Ovary (tissue), 9 donors: ENCODE data around the gene NECTIN2. TPM values are rescaled to one million over a fixed set of nuclear protein-coding genes. Genes with fewer than 3 reads are reported as not detected.
A peak's percentile ranks its signal among the peaks of the same experiment; 100 is the strongest.

Experiments
- DNase-seq, 5 donors: peaks; one replicate each; pipeline ENCODE4 v3.0.0-alpha.2; 2019 to 2020
- H3K27ac ChIP-seq, 2 donors: fragments of 200-600 bp; one replicate each; pipeline versions ENCODE4 v1.5.1 to v1.8.0; 2019 to 2022
- H3K27me3 ChIP-seq: fragments of 200-600 bp; one replicate; pipeline ENCODE4 v1.8.0; 2022
- H3K36me3 ChIP-seq: fragments of 200-600 bp; sonication (generic); one replicate; pipeline ENCODE4 v1.5.1; 2019
- H3K4me1 ChIP-seq: one replicate; pipeline ENCODE4 v1.8.1; 2013; ENCODE audit warnings: mild to moderate bottlenecking, moderate library complexity; ENCODE audit not compliant: insufficient read depth
- H3K4me3 ChIP-seq: fragments of 200-600 bp; sonication (generic); one replicate; pipeline ENCODE4 v1.5.1; 2017
- H3K9me3 ChIP-seq, 2 donors: fragments of 200-600 bp in 1 of 2; sonication (generic) in 1 of 2; one replicate each; pipeline versions ENCODE4 v1.5.1 to v1.8.1; 2013 to 2019; ENCODE audit warnings: mild to moderate bottlenecking in 1 of 2, moderate library complexity in 1 of 2
- EP300 ChIP-seq: sonication (generic); formaldehyde crosslinking; IDR thresholded peaks from one replicate; pipeline ENCODE4 v1.6.1; 2017; ENCODE audit warnings: antibody characterized with exemption
- POLR2A ChIP-seq: fragments of 450-650 bp; IDR thresholded peaks from one replicate; pipeline ENCODE4 v1.6.1; 2017; ENCODE audit warnings: antibody characterized with exemption, mild to moderate bottlenecking, moderate library complexity
- WGBS, 3 donors: extraction: QIAGEN DNeasy Blood & Tissue Kit in 1 of 3; methylation state at CpG; one replicate each; pipeline versions ENCODE4 v1.1.5 to v1.1.7; 2013 to 2017; 5-methylcytosine and 5-hydroxymethylcytosine counted together
- intact Hi-C, 4 donors: fragments of 100-400 bp; cut with DNase I; formaldehyde crosslinking; loops; one replicate each; pipeline versions ENCODE4 v1.11.0 to v1.15.1; 2022 to 2023
- polyA plus RNA-seq, 2 donors: library from polyadenylated mRNA; stranded (reverse); fragments of 200-250 nt in 1 of 2; fragments of 350-450 nt in 1 of 2; fragmentation: Illumina TruSeq in 1 of 2; extraction: RNeasy Lipid Tissue Mini Kit (QIAGEN cat#74804) in 1 of 2; gene quantifications; one replicate each; pipeline ENCODE4 v1.2.3, GENCODE V29; 2013 to 2014
- total RNA-seq, 7 donors: library from RNA; depleted of rRNA in 2 of 7; stranded (reverse); fragments of >200 nt in 2 of 7; fragmentation: NEBNext Ultra II Directional in 3 of 7; extraction: Animal tissue kit (Norgen Biotek cat#: 25700) in 3 of 7; gene quantifications; one replicate each; pipeline versions ENCODE4 v1.1.0 to v1.2.4, GENCODE V29; 2016 to 2023
- TF ChIP-seq, protein P1 (sequence below), 3 donors: fragments of 450-650 bp in 2 of 3; fragments of 200-600 bp in 1 of 3; IDR thresholded peaks; one replicate each; pipeline versions ENCODE4 v1.5.1 to v1.8.0; 2016 to 2022; ENCODE audit warnings: antibody characterized with exemption in 3 of 3, mild to moderate bottlenecking in 1 of 3
- donor health status: DM: no; HTN: no; CAD: no; lungs with moderate emphysema.
- donor health status: DM: no; HTN: no; CAD: no.
- donor health status: Bipolar disorder and iron deficiency.
- donor health status: DM: yes; HTN: yes; CAD: no.
- donor health status: DM: no; HTN: no; CAD: no.
- donor health status: DM: yes; HTN: yes; CAD: no.

Gene NECTIN2
- total and polyA plus RNA-seq, 9 donors: 37.8 to 185 (median 71.8) TPM

DNA sequence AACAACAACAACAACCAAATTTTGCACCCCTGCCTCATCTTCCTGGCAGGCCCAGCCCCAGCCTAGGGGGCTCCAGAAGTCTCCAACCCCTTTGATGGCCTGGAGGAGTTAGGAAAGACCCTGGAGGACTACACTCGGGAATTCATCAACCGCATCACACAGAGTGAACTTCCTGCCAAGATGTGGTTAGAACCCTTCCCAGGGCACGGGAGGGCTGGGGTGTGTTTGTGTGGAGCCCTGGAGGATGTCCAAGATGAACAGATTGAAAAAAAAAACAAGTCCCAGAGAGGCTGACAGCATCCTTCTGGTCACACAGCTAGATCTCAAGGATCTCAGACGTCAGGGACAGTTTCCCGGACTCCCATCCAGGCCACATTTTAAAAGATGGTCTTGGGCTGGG, 81.6 kb downstream of the NECTIN2 start:
- no peak overlapping the region for H3K4me3 ChIP-seq
- intact Hi-C loops: no loop called here
- H3K4me1 ChIP-seq: peaks cover 14% of the 10 kb centered on the region
- H3K27me3 ChIP-seq: no peaks in the 10 kb centered on the region
- WGBS, 3 donors: 24 to 34% (median 27%) methylated on average over 5 of the region's 5 CpGs
- H3K9me3 ChIP-seq: no peaks in the 10 kb centered on the region
- TF ChIP-seq EP300: no peak
- no peak for TF ChIP-seq POLR2A
- TF ChIP-seq, protein P1, sequence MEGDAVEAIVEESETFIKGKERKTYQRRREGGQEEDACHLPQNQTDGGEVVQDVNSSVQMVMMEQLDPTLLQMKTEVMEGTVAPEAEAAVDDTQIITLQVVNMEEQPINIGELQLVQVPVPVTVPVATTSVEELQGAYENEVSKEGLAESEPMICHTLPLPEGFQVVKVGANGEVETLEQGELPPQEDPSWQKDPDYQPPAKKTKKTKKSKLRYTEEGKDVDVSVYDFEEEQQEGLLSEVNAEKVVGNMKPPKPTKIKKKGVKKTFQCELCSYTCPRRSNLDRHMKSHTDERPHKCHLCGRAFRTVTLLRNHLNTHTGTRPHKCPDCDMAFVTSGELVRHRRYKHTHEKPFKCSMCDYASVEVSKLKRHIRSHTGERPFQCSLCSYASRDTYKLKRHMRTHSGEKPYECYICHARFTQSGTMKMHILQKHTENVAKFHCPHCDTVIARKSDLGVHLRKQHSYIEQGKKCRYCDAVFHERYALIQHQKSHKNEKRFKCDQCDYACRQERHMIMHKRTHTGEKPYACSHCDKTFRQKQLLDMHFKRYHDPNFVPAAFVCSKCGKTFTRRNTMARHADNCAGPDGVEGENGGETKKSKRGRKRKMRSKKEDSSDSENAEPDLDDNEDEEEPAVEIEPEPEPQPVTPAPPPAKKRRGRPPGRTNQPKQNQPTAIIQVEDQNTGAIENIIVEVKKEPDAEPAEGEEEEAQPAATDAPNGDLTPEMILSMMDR (IDR thresholded peaks at IDR 0.05): no peak
- H3K36me3 ChIP-seq: no peaks in the 10 kb centered on the region
- H3K27ac ChIP-seq: peak overlapping the region in 1 of 2 donors; percentile 5
- no peak for DNase-seq

DNA sequence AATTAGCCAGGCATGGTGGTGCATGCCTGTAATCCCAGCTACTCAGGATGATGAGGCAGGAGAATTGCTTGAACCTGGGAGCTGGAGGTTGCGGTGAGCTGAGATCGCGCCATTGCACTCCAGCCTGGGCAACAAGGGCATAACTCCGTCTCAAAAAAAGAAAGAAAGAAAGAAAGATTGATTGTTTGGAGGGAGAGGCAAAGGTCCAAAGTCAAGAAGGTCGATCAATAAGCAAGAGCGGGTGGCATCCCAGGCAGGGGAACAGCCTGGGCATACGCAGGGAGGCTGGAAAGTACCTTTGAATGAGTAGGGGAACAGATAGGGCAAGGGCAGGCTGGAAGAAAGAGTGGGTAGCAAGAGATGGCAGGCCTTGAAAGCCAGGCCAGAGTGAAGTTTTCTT, 84.0 kb downstream of the NECTIN2 start:
- Histone ChIP-seq H3K9me3 (no peaks in the 10 kb centered on the region), H3K27ac (no peak overlapping the region), H3K27me3 (no peaks in the 10 kb centered on the region), H3K4me3 (no peak overlapping the region), H3K4me1 (peaks cover 9% of the 10 kb centered on the region), H3K36me3 (no peaks in the 10 kb centered on the region)
- TF ChIP-seq, protein P1 (IDR thresholded peaks at IDR 0.05): no peak
- no peak for TF ChIP-seq POLR2A
- no peak for TF ChIP-seq EP300
- intact Hi-C loops: no loop called here
- no peak for DNase-seq
- 90 to 91% (median 90%) methylated on average over 7 of the region's 7 CpGs for WGBS, 3 donors

DNA sequence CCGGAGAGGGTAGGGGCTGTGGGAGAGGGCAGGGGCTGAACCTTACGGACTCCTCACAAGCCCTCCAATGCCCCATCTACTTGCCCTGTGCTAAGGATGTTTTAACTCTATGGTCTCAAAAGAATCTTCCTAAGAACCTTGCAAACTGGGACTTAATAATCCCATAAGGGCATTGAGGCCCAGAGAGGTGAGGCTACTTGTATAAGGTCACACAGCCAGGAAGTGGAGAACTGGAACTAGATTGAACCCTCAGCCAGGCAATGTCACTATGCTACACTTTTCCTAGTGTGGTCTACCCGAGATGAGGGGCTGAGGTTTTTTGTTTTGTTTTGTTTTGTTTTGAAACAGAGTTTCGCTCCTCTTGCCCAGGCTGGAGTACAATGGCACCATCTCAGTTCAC, 85.4 kb downstream of the NECTIN2 start:
- WGBS, 3 donors: 88 to 92% (median 90%) methylated on average over 4 of the region's 4 CpGs
- no peak for DNase-seq
- Histone ChIP-seq H3K27ac (no peak overlapping the region), H3K4me3 (no peak overlapping the region), H3K9me3 (no peaks in the 10 kb centered on the region), H3K4me1 (peaks cover 7% of the 10 kb centered on the region), H3K27me3 (no peaks in the 10 kb centered on the region), H3K36me3 (no peaks in the 10 kb centered on the region)
- intact Hi-C loops: no loop called here
- TF ChIP-seq, protein P1 (IDR thresholded peaks at IDR 0.05): no peak
- no peak for TF ChIP-seq EP300
- no peak for TF ChIP-seq POLR2A

Other genes starting within 250 kb of the NECTIN2 start
- gene IGSF23, start 232.7 kb upstream of the NECTIN2 start, total RNA-seq: under 1 TPM in 1 of 7 donors, not detected in 6; 0.57 TPM
- not detected for gene IGSF23, start 232.7 kb upstream of the NECTIN2 start, polyA plus RNA-seq
- 10 to 100 TPM; 18.8 to 26.6 (median 22.5) TPM for gene PVR, start 202.4 kb upstream of the NECTIN2 start, total RNA-seq
- 10 to 100 TPM; 14.0 to 33.9 TPM for gene PVR, start 202.4 kb upstream of the NECTIN2 start, polyA plus RNA-seq
- gene CEACAM19, start 174.8 kb upstream of the NECTIN2 start, total RNA-seq: 10 to 100 TPM in 1 of 7 donors, 1 to 10 TPM in 6; 2.6 to 10.0 (median 5.4) TPM
- 1 to 10 TPM; 2.2 to 5.1 TPM for gene CEACAM19, start 174.8 kb upstream of the NECTIN2 start, polyA plus RNA-seq
- not detected for gene CEACAM16, start 147.1 kb upstream of the NECTIN2 start, total RNA-seq
- gene CEACAM16, start 147.1 kb upstream of the NECTIN2 start, polyA plus RNA-seq: not detected
- 100 to 1,000 TPM in 2 of 7 donors, 10 to 100 TPM in 5; 17.8 to 141 (median 50.7) TPM for gene BCL3, start 97.6 kb upstream of the NECTIN2 start, total RNA-seq
- gene BCL3, start 97.6 kb upstream of the NECTIN2 start, polyA plus RNA-seq: 10 to 100 TPM in 1 of 2 donors, 1 to 10 TPM in 1; 3.2 to 43.4 TPM
- gene CBLC, start 68.4 kb upstream of the NECTIN2 start, total RNA-seq: 10 to 100 TPM in 1 of 7 donors, 1 to 10 TPM in 3, under 1 TPM in 1, not detected in 2; 0.46 to 10.3 (median 2.2) TPM
- gene CBLC, start 68.4 kb upstream of the NECTIN2 start, polyA plus RNA-seq: under 1 TPM in 1 of 2 donors, not detected in 1; 0.08 TPM
- gene BCAM, start 37.2 kb upstream of the NECTIN2 start, total RNA-seq: 100 to 1,000 TPM in 2 of 7 donors, 10 to 100 TPM in 5; 18.4 to 419 (median 87.0) TPM
- gene BCAM, start 37.2 kb upstream of the NECTIN2 start, polyA plus RNA-seq: 10 to 100 TPM in 1 of 2 donors, 1 to 10 TPM in 1; 9.7 to 62.0 TPM
- 10 to 100 TPM; 23.5 to 63.9 (median 43.7) TPM for gene TOMM40, start 45.0 kb downstream of the NECTIN2 start, total RNA-seq
- 10 to 100 TPM; 11.1 to 23.1 TPM for gene TOMM40, start 45.0 kb downstream of the NECTIN2 start, polyA plus RNA-seq
- gene APOE, start 59.5 kb downstream of the NECTIN2 start, total RNA-seq: 100 to 1,000 TPM; 138 to 799 (median 455) TPM
- 100 to 1,000 TPM; 124 to 934 TPM for gene APOE, start 59.5 kb downstream of the NECTIN2 start, polyA plus RNA-seq
- 100 to 1,000 TPM in 1 of 7 donors, 10 to 100 TPM in 6; 14.4 to 104 (median 45.0) TPM for gene APOC1, start 68.3 kb downstream of the NECTIN2 start, total RNA-seq
- gene APOC1, start 68.3 kb downstream of the NECTIN2 start, polyA plus RNA-seq: 100 to 1,000 TPM in 1 of 2 donors, 10 to 100 TPM in 1; 96.5 to 625 TPM
- under 1 TPM in 1 of 7 donors, not detected in 6; 0.57 TPM for gene APOC4, start 95.9 kb downstream of the NECTIN2 start, total RNA-seq
- not detected for gene APOC4, start 95.9 kb downstream of the NECTIN2 start, polyA plus RNA-seq
- 1 to 10 TPM in 2 of 7 donors, under 1 TPM in 1, not detected in 4; 0.32 to 1.6 (median 1.1) TPM for gene APOC2, start 99.8 kb downstream of the NECTIN2 start, total RNA-seq
- gene APOC2, start 99.8 kb downstream of the NECTIN2 start, polyA plus RNA-seq: 1 to 10 TPM in 1 of 2 donors, under 1 TPM in 1; 0.34 to 5.5 TPM
- 100 to 1,000 TPM in 1 of 7 donors, 10 to 100 TPM in 6; 36.4 to 103 (median 82.0) TPM for gene CLPTM1, start 109.1 kb downstream of the NECTIN2 start, total RNA-seq
- gene CLPTM1, start 109.1 kb downstream of the NECTIN2 start, polyA plus RNA-seq: 10 to 100 TPM; 68.8 to 71.6 TPM
- gene RELB, start 155.2 kb downstream of the NECTIN2 start, total RNA-seq: 10 to 100 TPM in 5 of 7 donors, 1 to 10 TPM in 2; 5.4 to 23.2 (median 10.4) TPM
- gene RELB, start 155.2 kb downstream of the NECTIN2 start, polyA plus RNA-seq: 1 to 10 TPM; 3.0 to 7.1 TPM
- gene CLASRP, start 192.7 kb downstream of the NECTIN2 start, total RNA-seq: 100 to 1,000 TPM in 2 of 7 donors, 10 to 100 TPM in 5; 52.3 to 113 (median 80.3) TPM
- 10 to 100 TPM; 29.5 to 82.1 TPM for gene CLASRP, start 192.7 kb downstream of the NECTIN2 start, polyA plus RNA-seq
- gene ZNF296, start 230.2 kb downstream of the NECTIN2 start, total RNA-seq: 1 to 10 TPM in 1 of 7 donors, under 1 TPM in 6; 0.24 to 2.4 (median 0.52) TPM
- under 1 TPM in 1 of 2 donors, not detected in 1; 0.29 TPM for gene ZNF296, start 230.2 kb downstream of the NECTIN2 start, polyA plus RNA-seq
- 10 to 100 TPM; 10.4 to 16.0 (median 12.1) TPM for gene GEMIN7, start 233.0 kb downstream of the NECTIN2 start, total RNA-seq
- 10 to 100 TPM in 1 of 2 donors, 1 to 10 TPM in 1; 9.7 to 11.7 TPM for gene GEMIN7, start 233.0 kb downstream of the NECTIN2 start, polyA plus RNA-seq
- gene PPP1R37, start 246.9 kb downstream of the NECTIN2 start, total RNA-seq: 10 to 100 TPM; 18.5 to 28.4 (median 23.1) TPM
- 10 to 100 TPM in 1 of 2 donors, 1 to 10 TPM in 1; 5.5 to 19.5 TPM for gene PPP1R37, start 246.9 kb downstream of the NECTIN2 start, polyA plus RNA-seq